ENCODE data around the gene WDFY2. TPM values are rescaled to one million over a fixed set of nuclear protein-coding genes. Genes with fewer than 3 reads are reported as not detected.

WDFY2 gene
- total and polyA plus RNA-seq, 4 donors: 3.4 to 10.5 (median 5.8) TPM

GRCh38 chr13:51793570-51794271 lies 209.5 kb downstream of the WDFY2 start:
- Histone ChIP-seq H3K4me1 (ENCODE audit: control insufficient read depth in 4 of 4, insufficient read depth in 4 of 4, low read length in 3 of 4) (peaks cover 0 to 3% (median 0%) of the 10 kb centered on the region in 4 donors), H3K9ac (ENCODE audit: low read depth in 1 of 2, low read length in 2 of 2) (no peak overlapping the region), H3K9me3 (ENCODE audit: control insufficient read depth in 4 of 4, low read length in 3 of 4) (no peaks in the 10 kb centered on the region), H3K27ac (ENCODE audit: low read depth in 1 of 2, low read length in 2 of 2) (no peak overlapping the region), H3K36me3 (ENCODE audit: control insufficient read depth in 4 of 4, insufficient read depth in 3 of 4, low read depth in 1 of 4, low read length in 3 of 4) (peaks cover 0 to 6% (median 3%) of the 10 kb centered on the region in 4 donors), H3K4me3 (ENCODE audit: low read depth in 1 of 3, low read length in 3 of 3) (no peak overlapping the region), H3K27me3 (ENCODE audit: control insufficient read depth in 4 of 4, insufficient read depth in 4 of 4, low read length in 3 of 4) (no peaks in the 10 kb centered on the region)
- 82% methylated on average over 6 of the region's 6 CpGs for WGBS
- TF ChIP-seq JUND (IDR thresholded peaks at IDR 0.05) (no peak), NR2F2 (IDR thresholded peaks at IDR 0.05) (no peak), FOXA1 (IDR thresholded peaks at IDR 0.05) (no peak), HNF4A (conservative IDR thresholded peaks at IDR 0.05) (no peak), EGR1 (IDR thresholded peaks at IDR 0.05; ENCODE audit: low read depth in 2 of 2) (no peak), TAF1 (conservative IDR thresholded peaks at IDR 0.05) (no peak), SP1 (IDR thresholded peaks at IDR 0.05) (no peak), YY1 (IDR thresholded peaks at IDR 0.05) (no peak), FOXA2 (IDR thresholded peaks at IDR 0.05) (no peak), RAD21 (IDR thresholded peaks at IDR 0.05) (no peak), HNF4G (IDR thresholded peaks at IDR 0.05) (no peak), REST (IDR thresholded peaks at IDR 0.05) (no peak), RXRA (IDR thresholded peaks at IDR 0.05) (no peak), GABPA (IDR thresholded peaks at IDR 0.05 in 1 of 2, conservative IDR thresholded peaks at IDR 0.05 in 1 of 2) (no peak)
- TF ChIP-seq, protein P1, sequence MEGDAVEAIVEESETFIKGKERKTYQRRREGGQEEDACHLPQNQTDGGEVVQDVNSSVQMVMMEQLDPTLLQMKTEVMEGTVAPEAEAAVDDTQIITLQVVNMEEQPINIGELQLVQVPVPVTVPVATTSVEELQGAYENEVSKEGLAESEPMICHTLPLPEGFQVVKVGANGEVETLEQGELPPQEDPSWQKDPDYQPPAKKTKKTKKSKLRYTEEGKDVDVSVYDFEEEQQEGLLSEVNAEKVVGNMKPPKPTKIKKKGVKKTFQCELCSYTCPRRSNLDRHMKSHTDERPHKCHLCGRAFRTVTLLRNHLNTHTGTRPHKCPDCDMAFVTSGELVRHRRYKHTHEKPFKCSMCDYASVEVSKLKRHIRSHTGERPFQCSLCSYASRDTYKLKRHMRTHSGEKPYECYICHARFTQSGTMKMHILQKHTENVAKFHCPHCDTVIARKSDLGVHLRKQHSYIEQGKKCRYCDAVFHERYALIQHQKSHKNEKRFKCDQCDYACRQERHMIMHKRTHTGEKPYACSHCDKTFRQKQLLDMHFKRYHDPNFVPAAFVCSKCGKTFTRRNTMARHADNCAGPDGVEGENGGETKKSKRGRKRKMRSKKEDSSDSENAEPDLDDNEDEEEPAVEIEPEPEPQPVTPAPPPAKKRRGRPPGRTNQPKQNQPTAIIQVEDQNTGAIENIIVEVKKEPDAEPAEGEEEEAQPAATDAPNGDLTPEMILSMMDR (IDR thresholded peaks at IDR 0.05; ENCODE audit: low read depth, low read length, missing input control): no peak
- TF ChIP-seq, protein P2, sequence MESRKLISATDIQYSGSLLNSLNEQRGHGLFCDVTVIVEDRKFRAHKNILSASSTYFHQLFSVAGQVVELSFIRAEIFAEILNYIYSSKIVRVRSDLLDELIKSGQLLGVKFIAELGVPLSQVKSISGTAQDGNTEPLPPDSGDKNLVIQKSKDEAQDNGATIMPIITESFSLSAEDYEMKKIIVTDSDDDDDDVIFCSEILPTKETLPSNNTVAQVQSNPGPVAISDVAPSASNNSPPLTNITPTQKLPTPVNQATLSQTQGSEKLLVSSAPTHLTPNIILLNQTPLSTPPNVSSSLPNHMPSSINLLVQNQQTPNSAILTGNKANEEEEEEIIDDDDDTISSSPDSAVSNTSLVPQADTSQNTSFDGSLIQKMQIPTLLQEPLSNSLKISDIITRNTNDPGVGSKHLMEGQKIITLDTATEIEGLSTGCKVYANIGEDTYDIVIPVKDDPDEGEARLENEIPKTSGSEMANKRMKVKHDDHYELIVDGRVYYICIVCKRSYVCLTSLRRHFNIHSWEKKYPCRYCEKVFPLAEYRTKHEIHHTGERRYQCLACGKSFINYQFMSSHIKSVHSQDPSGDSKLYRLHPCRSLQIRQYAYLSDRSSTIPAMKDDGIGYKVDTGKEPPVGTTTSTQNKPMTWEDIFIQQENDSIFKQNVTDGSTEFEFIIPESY (IDR thresholded peaks at IDR 0.05): no peak
- TF ChIP-seq, protein P3, sequence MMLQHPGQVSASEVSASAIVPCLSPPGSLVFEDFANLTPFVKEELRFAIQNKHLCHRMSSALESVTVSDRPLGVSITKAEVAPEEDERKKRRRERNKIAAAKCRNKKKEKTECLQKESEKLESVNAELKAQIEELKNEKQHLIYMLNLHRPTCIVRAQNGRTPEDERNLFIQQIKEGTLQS (IDR thresholded peaks at IDR 0.05): no peak
- TF ChIP-seq, protein P4, sequence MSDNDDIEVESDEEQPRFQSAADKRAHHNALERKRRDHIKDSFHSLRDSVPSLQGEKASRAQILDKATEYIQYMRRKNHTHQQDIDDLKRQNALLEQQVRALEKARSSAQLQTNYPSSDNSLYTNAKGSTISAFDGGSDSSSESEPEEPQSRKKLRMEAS (IDR thresholded peaks at IDR 0.05): no peak
- DNase-seq (ENCODE audit: low spot score): no peak
